ENCODE data around the gene NSG2. TPM values are rescaled to one million over a fixed set of nuclear protein-coding genes. Genes with fewer than 3 reads are reported as not detected.

NSG2 gene
- total RNA-seq, 2 experiments from 2014 or later: not detected

DNA sequence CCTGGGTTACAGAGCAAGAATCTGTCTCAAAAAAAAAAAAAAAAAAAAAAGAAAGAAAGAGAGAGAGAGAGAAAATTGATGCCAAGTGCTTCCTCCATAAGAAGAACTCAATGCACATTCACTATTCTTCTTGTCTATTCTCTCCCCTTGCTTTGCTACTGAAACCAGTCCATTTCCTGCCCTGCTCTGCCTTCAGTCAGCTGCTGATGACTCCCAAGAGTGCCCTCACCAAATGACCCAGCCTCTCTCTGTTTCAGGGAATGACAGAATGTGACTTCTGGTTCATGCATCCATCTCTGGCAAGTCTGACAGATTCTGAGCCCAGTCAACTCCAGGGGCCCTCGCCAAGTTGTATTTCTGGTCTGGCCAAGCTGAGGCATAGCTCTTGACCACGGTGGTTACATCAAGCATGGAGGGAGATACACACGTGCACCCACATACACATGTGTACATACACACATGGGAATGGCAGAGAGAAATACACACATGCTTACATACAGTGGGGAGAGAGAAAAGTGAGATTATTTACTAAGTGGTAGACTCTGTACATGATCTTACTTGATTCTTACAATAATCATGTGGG lies 106.2 kb downstream of the NSG2 start:
- ChIA-PET CTCF (ENCODE audit: unreplicated experiment) (no interaction called here), POLR2A (no interaction called here)
- no peak for DNase-seq (ENCODE audit: low spot score)
- no peak overlapping the region for H2AFZ ChIP-seq (ENCODE audit: low read length)
- H3K27ac ChIP-seq (ENCODE audit: low read depth, low read length, poor library complexity, severe bottlenecking): no peak overlapping the region
- no peaks in the 10 kb centered on the region for H3K9me2 ChIP-seq (ENCODE audit: insufficient read depth, low read length)
- no peak overlapping the region for H3K4me3 ChIP-seq (ENCODE audit: low read depth, low read length, poor library complexity, severe bottlenecking)
- no peaks in the 10 kb centered on the region for H3K4me1 ChIP-seq (ENCODE audit: insufficient read depth, low read length, poor library complexity, severe bottlenecking)
- no peaks in the 10 kb centered on the region for H3K36me3 ChIP-seq (ENCODE audit: insufficient read depth, low read length)
- H3K9me3 ChIP-seq (ENCODE audit: low read length): peaks cover 8% of the 10 kb centered on the region; the same call in 1 of the 2 replicates
- H4K20me1 ChIP-seq (ENCODE audit: insufficient read depth, low read length): no peaks in the 10 kb centered on the region
- H3K79me2 ChIP-seq (ENCODE audit: insufficient read depth, low read depth, low read length): no peaks in the 10 kb centered on the region
- no TSS peak for BruUV-seq (replicated peaks)
- no peak for TF ChIP-seq EZH2phosphoT487 (IDR thresholded peaks at IDR 0.05; ENCODE audit: borderline replicate concordance, low read depth, low read length)
- intact Hi-C loops (cut with micrococcal nuclease; ENCODE audit: unreplicated experiment): no loop called here
- H3K4me2 ChIP-seq (ENCODE audit: low read length): no peak overlapping the region

DNA sequence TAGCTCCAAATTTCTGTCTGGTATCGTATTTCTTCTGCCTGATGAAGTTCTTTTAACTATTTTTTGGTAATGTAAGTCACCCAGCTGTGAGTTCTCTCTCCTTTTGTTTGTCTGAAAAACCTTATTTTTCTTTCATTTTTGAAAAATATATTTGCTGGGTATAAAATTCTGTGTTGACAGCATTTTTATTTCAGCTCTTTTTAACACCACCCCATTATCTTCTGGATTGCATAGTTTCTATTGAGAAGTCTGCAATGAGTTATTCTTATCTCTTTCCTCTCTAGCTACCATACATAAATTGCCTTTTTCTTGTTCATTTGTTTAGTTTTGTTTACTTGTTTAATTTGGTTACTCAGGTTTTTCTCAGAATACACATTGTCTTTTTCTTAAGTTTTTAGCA lies 109.1 kb downstream of the NSG2 start:
- ChIA-PET POLR2A (interaction anchor here (0.5 to 0.9 kb wide), 3 partner anchors 17 to 792 kb away, joined by 3 to 4 read pairs (median 3); no protein-coding TSS in a partner anchor), CTCF (ENCODE audit: unreplicated experiment) (no interaction called here)
- Histone ChIP-seq H4K20me1 (ENCODE audit: insufficient read depth, low read length) (no peaks in the 10 kb centered on the region), H3K27ac (ENCODE audit: low read depth, low read length, poor library complexity, severe bottlenecking) (no peak overlapping the region), H3K4me2 (ENCODE audit: low read length) (no peak overlapping the region), H3K79me2 (ENCODE audit: insufficient read depth, low read depth, low read length) (no peaks in the 10 kb centered on the region), H3K9me2 (ENCODE audit: insufficient read depth, low read length) (no peaks in the 10 kb centered on the region), H3K36me3 (ENCODE audit: insufficient read depth, low read length) (no peaks in the 10 kb centered on the region), H3K4me1 (ENCODE audit: insufficient read depth, low read length, poor library complexity, severe bottlenecking) (no peaks in the 10 kb centered on the region), H3K4me3 (ENCODE audit: low read depth, low read length, poor library complexity, severe bottlenecking) (no peak overlapping the region), H3K9me3 (ENCODE audit: low read length) (peaks cover 8% of the 10 kb centered on the region; the same call in 1 of the 2 replicates), H2AFZ (ENCODE audit: low read length) (no peak overlapping the region)
- intact Hi-C loops (cut with micrococcal nuclease; ENCODE audit: unreplicated experiment): no loop called here
- no TSS peak for BruUV-seq (replicated peaks)
- TF ChIP-seq EZH2phosphoT487 (IDR thresholded peaks at IDR 0.05; ENCODE audit: borderline replicate concordance, low read depth, low read length): no peak
- no peak for TF ChIP-seq CTCF (conservative IDR thresholded peaks at IDR 0.05; ENCODE audit: low read length)
- DNase-seq (ENCODE audit: low spot score): no peak

DNA sequence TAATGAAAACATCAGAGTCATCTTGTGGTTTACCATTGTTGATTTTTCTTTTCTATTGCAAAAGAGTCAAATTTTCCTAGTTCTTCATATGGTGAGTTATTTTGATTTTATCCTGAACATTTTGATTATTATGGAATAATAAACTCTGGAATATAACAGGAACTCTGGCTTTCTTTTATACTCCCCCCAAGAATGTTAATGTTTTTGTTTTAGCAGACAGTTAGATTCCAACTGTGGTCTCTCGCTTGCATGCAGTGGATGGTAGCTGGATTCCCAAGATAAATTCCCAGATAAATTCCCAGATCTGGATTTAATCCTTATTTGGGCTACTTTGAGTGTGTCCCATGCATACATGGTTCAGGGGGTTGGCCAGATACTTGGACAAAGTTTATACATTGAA lies 109.8 kb downstream of the NSG2 start:
- Histone ChIP-seq H3K4me3 (ENCODE audit: low read depth, low read length, poor library complexity, severe bottlenecking) (no peak overlapping the region), H3K36me3 (ENCODE audit: insufficient read depth, low read length) (no peaks in the 10 kb centered on the region), H2AFZ (ENCODE audit: low read length) (no peak overlapping the region), H3K27ac (ENCODE audit: low read depth, low read length, poor library complexity, severe bottlenecking) (no peak overlapping the region), H3K79me2 (ENCODE audit: insufficient read depth, low read depth, low read length) (no peaks in the 10 kb centered on the region), H3K4me2 (ENCODE audit: low read length) (no peak overlapping the region), H3K4me1 (ENCODE audit: insufficient read depth, low read length, poor library complexity, severe bottlenecking) (no peaks in the 10 kb centered on the region), H3K9me2 (ENCODE audit: insufficient read depth, low read length) (no peaks in the 10 kb centered on the region), H3K9me3 (ENCODE audit: low read length) (peaks cover 8% of the 10 kb centered on the region; the same call in 1 of the 2 replicates), H4K20me1 (ENCODE audit: insufficient read depth, low read length) (no peaks in the 10 kb centered on the region)
- BruUV-seq (replicated peaks): no TSS peak
- TF ChIP-seq EZH2phosphoT487 (IDR thresholded peaks at IDR 0.05; ENCODE audit: borderline replicate concordance, low read depth, low read length): no peak
- no peak for TF ChIP-seq CTCF (conservative IDR thresholded peaks at IDR 0.05; ENCODE audit: low read length)
- ChIA-PET POLR2A (interaction anchor here (0.9 kb wide), 1 partner anchor 18 kb away, joined by 4 read pairs; no protein-coding TSS in a partner anchor), CTCF (ENCODE audit: unreplicated experiment) (no interaction called here)
- intact Hi-C loops (cut with micrococcal nuclease; ENCODE audit: unreplicated experiment): no loop called here
- DNase-seq (ENCODE audit: low spot score): no peak
